AG04449 (cell line): ENCODE results near the gene FAM200C.

Source experiments
- CTCF ChIA-PET: fragments of 350-600 bp; formaldehyde crosslinking; extraction: SDS; loops from one replicate; lab custom pipeline; 2021; ENCODE audit warnings: antibody characterized with exemption; lab: Yijun Ruan, JAX
- POLR2A ChIA-PET: fragments of 400-600, 350-600 bp; formaldehyde crosslinking; extraction: SDS; loops from one replicate; lab custom pipeline; 2020; ENCODE audit warnings: antibody characterized with exemption, inconsistent platforms; lab: Yijun Ruan, JAX
- DNase-seq: peaks from one replicate; pipeline ENCODE4 v3.0.0-alpha.2; 2010; ENCODE audit warnings: low read depth, low spot score
- H3K4me3 ChIP-seq: 2 replicates; pipeline ENCODE4 v1.5.1; 2011; ENCODE audit warnings: low read depth, mild to moderate bottlenecking, control low read depth, low read length
- CTCF ChIP-seq: IDR thresholded peaks from one replicate; pipeline ENCODE4 v1.5.1; 2011; ENCODE audit warnings: mild to moderate bottlenecking, moderate library complexity, low read length, control low read depth, inconsistent platforms; ENCODE audit not compliant: insufficient read depth; ENCODE audit errors: missing control alignments

The FAM200C gene

GRCh38 chr5:160361624-160362228 lies 38.1 kb downstream of the FAM200C start:
- DNase-seq: no peak
- CTCF ChIA-PET: interaction anchor here (1.1 to 1.8 kb wide), 3 partner anchors 17 to 340 kb away, joined by 3 to 7 read pairs (median 5); no protein-coding TSS in a partner anchor
- TF ChIP-seq CTCF: no peak
- POLR2A ChIA-PET: no interaction called here
- no peak overlapping the region for H3K4me3 ChIP-seq

- H3K4me3 ChIP-seq: no peak overlapping the region
- ChIA-PET POLR2A (no interaction called here), CTCF (interaction anchor here (1.1 to 5.3 kb wide), 5 partner anchors 14 to 338 kb away, joined by 3 to 54 read pairs (median 5); no protein-coding TSS in a partner anchor)
- DNase-seq: no peak
- TF ChIP-seq CTCF: no peak
These were observed 39.5 kb downstream of the FAM200C start for GRCh38 chr5:160360310-160360709.

GRCh38 chr5:160359816-160360215 lies 40.0 kb downstream of the FAM200C start:
- DNase-seq: no peak
- no peak for TF ChIP-seq CTCF
- POLR2A ChIA-PET: interaction anchor here (0.6 kb wide), 1 partner anchor 306 kb away, joined by 3 read pairs; no protein-coding TSS in a partner anchor

GRCh38 chr5:160359242-160359641 lies 40.6 kb downstream of the FAM200C start:
- DNase-seq: no peak
- no peak overlapping the region for H3K4me3 ChIP-seq
- ChIA-PET POLR2A (no interaction called here), CTCF (interaction anchor here (5.3 kb wide), 1 partner anchor 13 kb away, joined by 54 read pairs; no protein-coding TSS in a partner anchor)
- no peak for TF ChIP-seq CTCF

More at GRCh38 chr5:160359816-160360215, 40.0 kb downstream of the FAM200C start:
- H3K4me3 ChIP-seq: no peak overlapping the region
- CTCF ChIA-PET: interaction anchor here (1.6 to 5.3 kb wide), 2 partner anchors 14 to 16 kb away, joined by 3 to 54 read pairs; no protein-coding TSS in a partner anchor

- POLR2A ChIA-PET: no interaction called here
- H3K4me3 ChIP-seq: no peak overlapping the region
- CTCF ChIA-PET: interaction anchor here (1.2 to 5.3 kb wide), 4 partner anchors 12 to 336 kb away, joined by 3 to 54 read pairs (median 6); partner anchors contain the start of gene C1QTNF2
- no peak for DNase-seq
- no peak for TF ChIP-seq CTCF
These were observed 41.9 kb downstream of the FAM200C start for GRCh38 chr5:160357861-160358411.

- H3K4me3 ChIP-seq: no peak overlapping the region
- POLR2A ChIA-PET: no interaction called here
- no peak for DNase-seq
- TF ChIP-seq CTCF: no peak
- CTCF ChIA-PET: interaction anchor here (1.2 to 5.3 kb wide), 4 partner anchors 12 to 336 kb away, joined by 3 to 54 read pairs (median 6); partner anchors contain the start of gene C1QTNF2
These were observed 42.5 kb downstream of the FAM200C start for GRCh38 chr5:160357394-160357793.
